IMR-90 (cell line): ENCODE results near the gene C2orf80. TPM values are rescaled to one million over a fixed set of nuclear protein-coding genes. Genes with fewer than 3 reads are reported as not detected.

ENCODE experiments used
- ATAC-seq: fragments of 200-7000 bp; cut with Tn5 transposase; 2 replicates; pipeline ENCODE4 v1.9.1; 2020; ENCODE audit warnings: low read depth, mild to moderate bottlenecking, moderate library complexity
- BruUV-seq: library from RNA; stranded (reverse); fragments of 400-500 nt; replicated peaks from 2 replicates; lab custom pipeline; 2021; lab: Mats Ljungman, UMichigan
- CTCF ChIA-PET: fragments of 300-600 bp; formaldehyde crosslinking; extraction: SDS; loops from one replicate; lab custom pipeline; 2021; ENCODE audit warnings: antibody characterized with exemption; lab: Yijun Ruan, JAX
- POLR2A ChIA-PET: fragments of 300-600 bp; sonication (Branson Sonifier 250); formaldehyde crosslinking; loops from one replicate; lab custom pipeline; 2022; ENCODE audit warnings: antibody characterized with exemption; ENCODE audit not compliant: unreplicated experiment; lab: Charles Lee
- DNase-seq: peaks from one replicate; pipeline ENCODE4 v3.0.0; 2013
- H2AFZ ChIP-seq: replicated peaks from 2 replicates; pipeline ENCODE3; 2013; ENCODE audit warnings: low read length, mild to moderate bottlenecking; ENCODE audit not compliant: poor library complexity
- H2AK5ac ChIP-seq: 2 replicates; pipeline ENCODE4 v1.6.1; 2013; ENCODE audit warnings: low read depth, low read length, inconsistent platforms
- H2AK9ac ChIP-seq: replicated peaks from 2 replicates; pipeline ENCODE3; 2013; ENCODE audit warnings: mild to moderate bottlenecking, low read depth, low read length, moderate library complexity; ENCODE audit not compliant: poor library complexity
- H2BK120ac ChIP-seq: 2 replicates; pipeline ENCODE4 v1.6.1; 2013; ENCODE audit warnings: low read depth, low read length, inconsistent platforms
- H2BK15ac ChIP-seq: 3 replicates; pipeline ENCODE4 v1.6.1; 2013; ENCODE audit warnings: low read depth, low read length, inconsistent platforms
- H2BK20ac ChIP-seq: 2 replicates; pipeline ENCODE4 v1.6.1; 2013; ENCODE audit warnings: low read depth, mild to moderate bottlenecking, inconsistent platforms, low read length, moderate library complexity
- H2BK5ac ChIP-seq: 2 replicates; pipeline ENCODE4 v1.6.1; 2013; ENCODE audit warnings: mild to moderate bottlenecking, low read depth, low read length, inconsistent platforms; ENCODE audit not compliant: poor library complexity, severe bottlenecking
- H3K14ac ChIP-seq: replicated peaks from 2 replicates; pipeline ENCODE4 v1.6.1; 2013; ENCODE audit warnings: low read depth, low read length, inconsistent platforms
- H3K18ac ChIP-seq: 2 replicates; pipeline ENCODE4 v1.6.1; 2013; ENCODE audit warnings: low read depth, low read length, control low read depth
- H3K23ac ChIP-seq: 2 replicates; pipeline ENCODE4 v1.6.1; 2013; ENCODE audit warnings: low read depth, low read length, inconsistent platforms
- H3K27ac ChIP-seq: 2 replicates; pipeline ENCODE4 v1.5.1; 2013; ENCODE audit warnings: mild to moderate bottlenecking, control low read depth, low read length; ENCODE audit not compliant: insufficient read depth
- H3K27me3 ChIP-seq: 2 replicates; pipeline ENCODE4 v1.6.1; 2013; ENCODE audit warnings: low read length; ENCODE audit not compliant: control insufficient read depth, insufficient read depth
- H3K36me3 ChIP-seq: 2 replicates; pipeline ENCODE4 v1.6.1; 2013; ENCODE audit warnings: low read length, mixed read lengths; ENCODE audit not compliant: control insufficient read depth, insufficient read depth
- H3K4ac ChIP-seq: 2 replicates; pipeline ENCODE4 v1.6.1; 2013; ENCODE audit warnings: low read depth, low read length, inconsistent platforms
- H3K4me1 ChIP-seq: 2 replicates; pipeline ENCODE4 v1.6.1; 2013; ENCODE audit warnings: low read length, mixed read lengths; ENCODE audit not compliant: control insufficient read depth, insufficient read depth
- H3K4me2 ChIP-seq: 2 replicates; pipeline ENCODE4 v1.6.1; 2013; ENCODE audit warnings: low read depth, mild to moderate bottlenecking, control low read depth, low read length, moderate library complexity
- H3K4me3 ChIP-seq: 2 replicates; pipeline ENCODE4 v1.5.1; 2013; ENCODE audit warnings: low read depth, mild to moderate bottlenecking, control low read depth, low read length, moderate library complexity; ENCODE audit not compliant: insufficient read depth
- H3K56ac ChIP-seq: 2 replicates; pipeline ENCODE4 v1.6.1; 2013; ENCODE audit warnings: low read length, inconsistent platforms; ENCODE audit not compliant: insufficient read depth; ENCODE audit errors: extremely low read depth
- H3K79me1 ChIP-seq, 2 experiments: 2 replicates each; pipeline ENCODE4 v1.6.1; 2013; ENCODE audit warnings: low read length in 2 of 2, inconsistent platforms in 1 of 2, low read depth in 1 of 2
- H3K9ac ChIP-seq: 2 replicates; pipeline ENCODE4 v1.6.1; 2013; ENCODE audit warnings: low read depth, low read length, control low read depth
- H3K9me1 ChIP-seq: 2 replicates; pipeline ENCODE4 v1.6.1; 2013; ENCODE audit warnings: low read length, inconsistent platforms; ENCODE audit not compliant: insufficient read depth
- H3K9me3 ChIP-seq: 2 replicates; pipeline ENCODE4 v1.6.1; 2013; ENCODE audit warnings: low read length; ENCODE audit not compliant: control insufficient read depth, insufficient read depth
- H4K20me1 ChIP-seq: 2 replicates; pipeline ENCODE4 v1.6.1; 2013; ENCODE audit warnings: low read length, inconsistent platforms; ENCODE audit not compliant: insufficient read depth
- H4K5ac ChIP-seq: 2 replicates; pipeline ENCODE4 v1.6.1; 2013; ENCODE audit warnings: mild to moderate bottlenecking, low read depth, low read length, control low read depth
- H4K8ac ChIP-seq, 2 experiments: 2 replicates each; pipeline ENCODE4 v1.6.1; 2013; ENCODE audit warnings: low read depth in 2 of 2, low read length in 2 of 2, control low read depth in 1 of 2, inconsistent platforms in 1 of 2
- H4K91ac ChIP-seq: 2 replicates; pipeline ENCODE4 v1.6.1; 2013; ENCODE audit warnings: low read depth, low read length, inconsistent platforms; ENCODE audit not compliant: insufficient read depth
- BHLHE40 ChIP-seq: fragments of 150-350 bp; IDR thresholded peaks from 2 replicates; pipeline ENCODE4 v1.6.1; 2016; ENCODE audit warnings: mild to moderate bottlenecking, low read depth, low read length
- CHD1 ChIP-seq: IDR thresholded peaks from 2 replicates; pipeline ENCODE4 v1.6.1; 2012; ENCODE audit warnings: low read depth, low read length, improper control_type of control experiment
- FOS ChIP-seq: fragments of 150-350 bp; IDR thresholded peaks from 2 replicates; pipeline ENCODE4 v1.6.1; 2016; ENCODE audit warnings: low read depth, low read length
- MAZ ChIP-seq: IDR thresholded peaks from 2 replicates; pipeline ENCODE4 v1.6.1; 2012; ENCODE audit warnings: low read depth, mild to moderate bottlenecking, low read length, improper control_type of control experiment, moderate library complexity, borderline replicate concordance
- MXI1 ChIP-seq: IDR thresholded peaks from 2 replicates; pipeline ENCODE4 v1.6.1; 2012; ENCODE audit warnings: low read depth, mild to moderate bottlenecking, low read length, moderate library complexity, borderline replicate concordance
- NFE2L2 ChIP-seq: fragments of 150-350 bp; IDR thresholded peaks from 2 replicates; pipeline ENCODE4 v1.6.1; 2016; ENCODE audit warnings: low read depth, mild to moderate bottlenecking, low read length
- POLR2A ChIP-seq: IDR thresholded peaks from 2 replicates; pipeline ENCODE4 v1.6.1; 2012; ENCODE audit warnings: mild to moderate bottlenecking, low read depth, low read length
- RAD21 ChIP-seq: IDR thresholded peaks from 2 replicates; pipeline ENCODE4 v1.6.1; 2012; ENCODE audit warnings: low read length, improper control_type of control experiment
- RCOR1 ChIP-seq: IDR thresholded peaks from 2 replicates; pipeline ENCODE4 v1.6.1; 2012; ENCODE audit warnings: mild to moderate bottlenecking, low read length, improper control_type of control experiment; ENCODE audit not compliant: insufficient replicate concordance
- SMC3 ChIP-seq: fragments of 150-350 bp; IDR thresholded peaks from 2 replicates; pipeline ENCODE4 v1.6.1; 2016; ENCODE audit warnings: low read depth, mild to moderate bottlenecking, antibody characterized with exemption, low read length, moderate library complexity
- WGBS, 2 experiments: methylation state at CpG; one replicate each; pipeline versions ENCODE4 v1.1.5 to v1.1.7; 2013; ENCODE audit warnings: missing lambda C conversion rate in 2 of 2; ENCODE audit not compliant: insufficient read length in 1 of 2; ENCODE audit errors: extremely low coverage in 2 of 2; 5-methylcytosine and 5-hydroxymethylcytosine counted together
- dilution Hi-C: fragments of 300-500 bp; cut with HindIII; formaldehyde crosslinking; loops from one replicate; pipeline ENCODE4 v1.14.3; 2018; ENCODE audit warnings: low sequenced_read_pairs; ENCODE audit not compliant: unreplicated experiment
- in situ Hi-C: fragments of 300-500 bp; cut with MboI; formaldehyde crosslinking; loops from 3 replicates; pipeline ENCODE4 v1.14.3; 2019; ENCODE audit warnings: low sequenced_read_pairs, inconsistent platforms, mixed read lengths
- intact Hi-C: fragments of 100-400 bp; cut with micrococcal nuclease; formaldehyde crosslinking; loops from 2 replicates; pipeline ENCODE4 v1.10.0; 2022
- polyA plus RNA-seq, 3 experiments: library from polyadenylated mRNA; depleted of rRNA; stranded (reverse); fragments of >200 nt; gene quantifications; 2 replicates each; pipeline ENCODE4 v1.2.3, GENCODE V29; 2012; ENCODE audit warnings: low replicate concordance in 1 of 3
- total RNA-seq: library from RNA; depleted of rRNA; stranded (reverse); fragments of >200 nt; gene quantifications from 2 replicates; pipeline ENCODE4 v1.2.3, GENCODE V29; 2012
- TF ChIP-seq, protein P1 (sequence below): conservative IDR thresholded peaks from 2 replicates; pipeline ENCODE4 v1.5.1; 2012; ENCODE audit warnings: mild to moderate bottlenecking, low read depth, low read length, improper control_type of control experiment
- TF ChIP-seq, protein P2 (sequence below): fragments of 150-350 bp; IDR thresholded peaks from 2 replicates; pipeline ENCODE4 v1.6.1; 2016; ENCODE audit warnings: low read depth, mild to moderate bottlenecking, low read length, moderate library complexity, borderline replicate concordance

Gene C2orf80
- total and polyA plus RNA-seq, 2 of the 4 experiments (the other 2 are of a cell fraction): not detected

DNA sequence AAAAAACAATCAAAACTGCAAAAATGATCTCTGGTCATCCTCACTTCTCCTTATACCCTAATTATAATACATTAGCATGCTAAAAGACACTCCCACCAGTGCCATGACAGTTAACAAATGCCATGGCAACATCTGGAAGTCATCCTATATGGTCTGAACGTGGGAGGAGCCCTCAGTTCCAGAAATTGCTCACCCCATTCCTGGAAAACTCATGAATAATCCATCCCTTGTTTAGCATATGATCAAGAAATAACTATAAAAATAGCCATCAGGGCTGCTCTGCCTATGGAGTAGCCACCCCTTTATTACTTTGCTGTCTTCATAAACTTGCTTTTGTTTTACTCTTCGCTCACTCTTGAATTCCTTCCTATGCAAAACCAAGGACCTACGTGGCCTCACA is 5.7 kb upstream of the C2orf80 start:
- Histone ChIP-seq H4K8ac (no peak overlapping the region), H3K4me2 (no peak overlapping the region), H2AK9ac (no peak overlapping the region), H2BK120ac (no peak overlapping the region), H2BK20ac (no peak overlapping the region), H3K79me1 (no peaks in the 10 kb centered on the region), H2BK5ac (no peak overlapping the region), H2BK15ac (no peak overlapping the region), H4K20me1 (no peaks in the 10 kb centered on the region), H3K14ac (no peak overlapping the region), H3K27me3 (peaks cover 2% of the 10 kb centered on the region; the same call in 1 of the 2 replicates), H3K56ac (no peak overlapping the region), H3K27ac (no peak overlapping the region), H2AFZ (no peak overlapping the region), H3K18ac (no peak overlapping the region), H3K4me1 (no peaks in the 10 kb centered on the region), H3K36me3 (no peaks in the 10 kb centered on the region), H3K23ac (no peak overlapping the region), H3K9ac (no peak overlapping the region), H4K5ac (no peak overlapping the region), H4K91ac (no peak overlapping the region), H3K9me1 (no peaks in the 10 kb centered on the region), H2AK5ac (no peak overlapping the region), H3K9me3 (no peaks in the 10 kb centered on the region), H3K4ac (no peak overlapping the region), H3K4me3 (no peak overlapping the region)
- TF ChIP-seq NFE2L2 (no peak), POLR2A (no peak), CHD1 (no peak), MXI1 (no peak), FOS (no peak), MAZ (no peak), SMC3 (no peak), RCOR1 (no peak), BHLHE40 (no peak), RAD21 (no peak)
- TF ChIP-seq, protein P1, sequence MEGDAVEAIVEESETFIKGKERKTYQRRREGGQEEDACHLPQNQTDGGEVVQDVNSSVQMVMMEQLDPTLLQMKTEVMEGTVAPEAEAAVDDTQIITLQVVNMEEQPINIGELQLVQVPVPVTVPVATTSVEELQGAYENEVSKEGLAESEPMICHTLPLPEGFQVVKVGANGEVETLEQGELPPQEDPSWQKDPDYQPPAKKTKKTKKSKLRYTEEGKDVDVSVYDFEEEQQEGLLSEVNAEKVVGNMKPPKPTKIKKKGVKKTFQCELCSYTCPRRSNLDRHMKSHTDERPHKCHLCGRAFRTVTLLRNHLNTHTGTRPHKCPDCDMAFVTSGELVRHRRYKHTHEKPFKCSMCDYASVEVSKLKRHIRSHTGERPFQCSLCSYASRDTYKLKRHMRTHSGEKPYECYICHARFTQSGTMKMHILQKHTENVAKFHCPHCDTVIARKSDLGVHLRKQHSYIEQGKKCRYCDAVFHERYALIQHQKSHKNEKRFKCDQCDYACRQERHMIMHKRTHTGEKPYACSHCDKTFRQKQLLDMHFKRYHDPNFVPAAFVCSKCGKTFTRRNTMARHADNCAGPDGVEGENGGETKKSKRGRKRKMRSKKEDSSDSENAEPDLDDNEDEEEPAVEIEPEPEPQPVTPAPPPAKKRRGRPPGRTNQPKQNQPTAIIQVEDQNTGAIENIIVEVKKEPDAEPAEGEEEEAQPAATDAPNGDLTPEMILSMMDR: no peak
- TF ChIP-seq, protein P2, sequence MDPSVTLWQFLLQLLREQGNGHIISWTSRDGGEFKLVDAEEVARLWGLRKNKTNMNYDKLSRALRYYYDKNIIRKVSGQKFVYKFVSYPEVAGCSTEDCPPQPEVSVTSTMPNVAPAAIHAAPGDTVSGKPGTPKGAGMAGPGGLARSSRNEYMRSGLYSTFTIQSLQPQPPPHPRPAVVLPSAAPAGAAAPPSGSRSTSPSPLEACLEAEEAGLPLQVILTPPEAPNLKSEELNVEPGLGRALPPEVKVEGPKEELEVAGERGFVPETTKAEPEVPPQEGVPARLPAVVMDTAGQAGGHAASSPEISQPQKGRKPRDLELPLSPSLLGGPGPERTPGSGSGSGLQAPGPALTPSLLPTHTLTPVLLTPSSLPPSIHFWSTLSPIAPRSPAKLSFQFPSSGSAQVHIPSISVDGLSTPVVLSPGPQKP: no peak
- WGBS, 2 experiments: 80% methylated on average over 1 of the region's 3 CpGs; no CpG with 5 or more reads in 1 of the 2 experiments
- DNase-seq (no peak), ATAC-seq (no peak)
- in situ Hi-C loops: no loop called here
- BruUV-seq: no TSS peak
- dilution Hi-C loops: no loop called here
- ChIA-PET POLR2A (no interaction called here), CTCF (no interaction called here)
- intact Hi-C loops: no loop called here
